Right atrium auricular region (tissue), 2 donors: Measurements from ENCODE around the gene PGRMC1. TPM values are rescaled to one million over a fixed set of nuclear protein-coding genes. Genes with fewer than 3 reads are reported as not detected.
"Not testable (repeated sequence)": the region's sequence is repeated elsewhere in the genome, so short reads cannot be mapped to it uniquely, and the experiment has no call there.

Experiments used
- DNase-seq: peaks from one replicate; pipeline ENCODE4 v3.0.0-alpha.2; 2019; ENCODE audit warnings: low spot score
- H3K27ac ChIP-seq, 2 donors: fragments of 200-600 bp; sonication (generic); 1 replicate in 1 of 2; 2 replicates in 1 of 2; pipeline ENCODE4 v1.5.1; 2016 to 2019
- H3K27me3 ChIP-seq, 2 donors: fragments of 200-600 bp; sonication (generic); one replicate each; pipeline versions ENCODE4 v1.5.1 to v1.6.0; 2017 to 2019
- H3K36me3 ChIP-seq: fragments of 200-600 bp; sonication (generic); one replicate; pipeline ENCODE4 v1.5.1; 2016
- H3K4me1 ChIP-seq, 2 donors: fragments of 200-600 bp; sonication (generic); one replicate each; pipeline versions ENCODE4 v1.5.1 to v1.6.0; 2017 to 2019
- H3K4me3 ChIP-seq, 2 donors: fragments of 200-600 bp; sonication (generic); 1 replicate in 1 of 2; 2 replicates in 1 of 2; pipeline ENCODE4 v1.5.1; 2017 to 2019; ENCODE audit warnings: mild to moderate bottlenecking in 1 of 2, moderate library complexity in 1 of 2
- H3K9me3 ChIP-seq, 2 donors: fragments of 200-600 bp; sonication (generic); one replicate each; pipeline ENCODE4 v1.5.1; 2019
- total RNA-seq, 2 donors: library from RNA; depleted of rRNA; stranded (reverse); fragments of >200 nt; gene quantifications; one replicate each; pipeline ENCODE4 v1.1.0, GENCODE V29; 2016
- TF ChIP-seq, protein P1 (sequence below), 2 donors: fragments of 200-600 bp; sonication (generic); IDR thresholded peaks; one replicate each; pipeline ENCODE4 v1.5.1; 2019; ENCODE audit warnings: antibody characterized with exemption in 2 of 2

Gene PGRMC1
- total RNA-seq, 2 donors from 2014 or later = 26.8 to 42.7 TPM

DNA sequence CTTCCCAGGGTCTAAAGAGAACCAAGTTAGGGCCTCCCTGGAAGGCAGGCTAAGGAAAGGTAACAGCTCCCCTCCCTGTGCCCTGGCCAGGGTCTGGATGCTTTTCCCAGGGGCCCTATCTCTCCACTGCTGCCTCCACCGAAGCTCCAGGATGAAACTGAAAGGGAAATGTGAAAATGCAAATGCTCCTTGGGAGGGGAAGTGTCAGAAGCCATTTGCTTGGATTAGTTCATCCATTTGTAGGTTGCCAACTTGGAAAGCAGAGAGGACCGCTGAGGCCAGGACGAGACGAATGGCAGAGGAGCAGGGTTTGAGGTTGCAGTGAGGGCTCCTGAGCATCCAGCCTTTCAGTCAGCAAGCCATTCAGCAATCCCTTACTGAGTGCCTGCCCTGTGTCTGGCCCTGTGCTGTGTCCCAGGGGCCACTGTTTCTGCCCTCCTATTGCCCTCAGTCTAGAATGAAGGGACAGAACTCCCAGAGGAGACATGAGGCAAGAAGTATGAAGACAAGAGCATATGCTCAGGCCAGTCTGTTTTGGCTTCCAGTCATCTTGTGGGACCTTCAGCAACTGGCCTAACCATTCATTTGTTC, 45.9 kb upstream of the PGRMC1 start:
- no peaks in the 10 kb centered on the region for H3K4me1 ChIP-seq
- no peaks in the 10 kb centered on the region for H3K27me3 ChIP-seq
- no peaks in the 10 kb centered on the region for H3K36me3 ChIP-seq
- H3K9me3 ChIP-seq = no peaks in the 10 kb centered on the region
- H3K4me3 ChIP-seq = no peak overlapping the region
- no peak for DNase-seq
- TF ChIP-seq, protein P1, sequence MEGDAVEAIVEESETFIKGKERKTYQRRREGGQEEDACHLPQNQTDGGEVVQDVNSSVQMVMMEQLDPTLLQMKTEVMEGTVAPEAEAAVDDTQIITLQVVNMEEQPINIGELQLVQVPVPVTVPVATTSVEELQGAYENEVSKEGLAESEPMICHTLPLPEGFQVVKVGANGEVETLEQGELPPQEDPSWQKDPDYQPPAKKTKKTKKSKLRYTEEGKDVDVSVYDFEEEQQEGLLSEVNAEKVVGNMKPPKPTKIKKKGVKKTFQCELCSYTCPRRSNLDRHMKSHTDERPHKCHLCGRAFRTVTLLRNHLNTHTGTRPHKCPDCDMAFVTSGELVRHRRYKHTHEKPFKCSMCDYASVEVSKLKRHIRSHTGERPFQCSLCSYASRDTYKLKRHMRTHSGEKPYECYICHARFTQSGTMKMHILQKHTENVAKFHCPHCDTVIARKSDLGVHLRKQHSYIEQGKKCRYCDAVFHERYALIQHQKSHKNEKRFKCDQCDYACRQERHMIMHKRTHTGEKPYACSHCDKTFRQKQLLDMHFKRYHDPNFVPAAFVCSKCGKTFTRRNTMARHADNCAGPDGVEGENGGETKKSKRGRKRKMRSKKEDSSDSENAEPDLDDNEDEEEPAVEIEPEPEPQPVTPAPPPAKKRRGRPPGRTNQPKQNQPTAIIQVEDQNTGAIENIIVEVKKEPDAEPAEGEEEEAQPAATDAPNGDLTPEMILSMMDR (IDR thresholded peaks at IDR 0.05) = no peak
- H3K27ac ChIP-seq = peak overlapping the region; percentile 35 to 67

DNA sequence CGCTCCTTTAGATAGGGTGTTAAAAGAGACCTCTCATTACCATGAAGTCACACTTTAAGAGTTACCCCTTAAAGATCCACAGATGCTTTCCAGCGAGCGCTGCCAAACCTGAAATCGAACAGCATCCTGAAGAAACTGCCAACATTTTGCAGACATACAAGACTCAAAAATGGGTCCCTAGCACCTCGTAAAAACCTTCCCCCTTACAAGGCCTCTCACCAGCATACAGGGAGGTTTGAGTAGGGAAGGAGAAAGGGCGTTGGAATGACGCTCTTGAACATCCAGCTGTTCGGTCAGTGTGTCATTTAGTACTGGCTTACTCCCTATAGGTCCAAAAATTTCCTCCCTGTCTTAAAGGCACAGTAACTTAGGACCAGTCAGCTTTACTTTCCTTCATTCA, 45.3 kb upstream of the PGRMC1 start:
- no peaks in the 10 kb centered on the region for H3K27me3 ChIP-seq
- H3K27ac ChIP-seq = peak overlapping the region in 1 of 2 donors; percentile 67
- H3K9me3 ChIP-seq = no peaks in the 10 kb centered on the region
- H3K4me3 ChIP-seq = no peak overlapping the region
- H3K4me1 ChIP-seq = no peaks in the 10 kb centered on the region
- TF ChIP-seq, protein P1 (IDR thresholded peaks at IDR 0.05) = no peak
- no peaks in the 10 kb centered on the region for H3K36me3 ChIP-seq
- peak; percentile 59 for DNase-seq

DNA sequence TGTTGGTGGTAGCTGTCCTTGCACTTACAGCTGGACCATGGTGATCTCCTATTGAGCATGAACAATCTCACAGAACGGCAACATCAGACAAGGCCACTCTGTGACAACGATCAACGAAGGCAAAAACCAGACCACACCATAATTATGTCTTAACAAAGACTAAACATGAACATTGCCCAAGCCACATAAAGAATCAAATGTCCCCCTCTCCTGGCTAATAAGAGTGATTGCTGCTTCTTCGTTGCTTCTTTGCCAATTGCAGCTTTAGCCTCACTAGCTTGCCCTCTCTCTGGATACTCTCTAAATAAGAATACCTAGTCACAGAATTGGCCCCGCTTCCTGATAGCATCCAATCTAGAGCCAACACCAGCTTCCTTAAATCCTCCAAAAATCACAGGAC, 41.5 kb upstream of the PGRMC1 start:
- H3K27me3 ChIP-seq = no peaks in the 10 kb centered on the region
- no peak for DNase-seq
- H3K4me1 ChIP-seq = no peaks in the 10 kb centered on the region
- no peaks in the 10 kb centered on the region for H3K36me3 ChIP-seq
- TF ChIP-seq, protein P1 (IDR thresholded peaks at IDR 0.05) = peak in 1 of 2 donors; percentile 42
- no peak overlapping the region for H3K27ac ChIP-seq
- no peaks in the 10 kb centered on the region for H3K9me3 ChIP-seq
- no peak overlapping the region for H3K4me3 ChIP-seq

- no peak for DNase-seq
- Histone ChIP-seq H3K4me1 (no peaks in the 10 kb centered on the region), H3K36me3 (no peaks in the 10 kb centered on the region), H3K27ac (no peak overlapping the region), H3K4me3 (no peak overlapping the region), H3K9me3 (no peaks in the 10 kb centered on the region), H3K27me3 (no peaks in the 10 kb centered on the region)
- TF ChIP-seq, protein P1 (IDR thresholded peaks at IDR 0.05) = no peak
Measured at GRCh38 chrX:119201570-119201969, 34.5 kb upstream of the PGRMC1 start.

DNA sequence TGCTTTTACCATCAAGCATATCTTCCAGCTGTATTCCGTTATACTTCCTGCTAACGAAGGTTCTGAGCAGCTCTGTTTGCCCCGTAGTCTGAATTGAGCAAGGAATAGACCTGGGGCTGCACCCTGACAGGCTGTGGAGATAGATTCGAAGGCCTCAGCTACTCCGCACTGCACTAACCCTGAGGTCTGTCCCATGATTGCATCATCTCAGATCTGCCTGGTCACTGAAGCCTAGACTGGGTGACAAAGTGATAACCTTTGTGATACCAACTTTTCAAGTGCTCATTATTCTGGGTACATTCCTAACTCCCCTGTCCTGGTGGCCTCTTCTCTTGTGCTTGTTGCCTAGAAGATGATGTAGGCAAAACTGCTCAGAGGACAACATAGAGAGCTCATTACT, 29.9 kb upstream of the PGRMC1 start:
- DNase-seq = no peak
- no peaks in the 10 kb centered on the region for H3K36me3 ChIP-seq
- TF ChIP-seq, protein P1 (IDR thresholded peaks at IDR 0.05) = no peak
- no peak overlapping the region for H3K27ac ChIP-seq
- no peak overlapping the region for H3K4me3 ChIP-seq
- H3K4me1 ChIP-seq = no peaks in the 10 kb centered on the region
- H3K27me3 ChIP-seq = no peaks in the 10 kb centered on the region
- H3K9me3 ChIP-seq = no peaks in the 10 kb centered on the region

- H3K27ac ChIP-seq, H3K4me1 ChIP-seq, DNase-seq, H3K9me3 ChIP-seq, H3K27me3 ChIP-seq, H3K4me3 ChIP-seq, H3K36me3 ChIP-seq: not testable (repeated sequence)
Measured at GRCh38 chrX:119207483-119207882, 28.6 kb upstream of the PGRMC1 start.
